GM12878 (cell line): ENCODE data around the gene STK40. TPM values are rescaled to one million over a fixed set of nuclear protein-coding genes. Genes with fewer than 3 reads are reported as not detected.
A peak's percentile ranks its signal among the peaks of the same experiment; 100 is the strongest.

Source experiments
- BHLHE40 ChIP-seq, 2 experiments: fragments of 450-650 bp in 1 of 2; IDR thresholded peaks; 2 replicates each; pipeline ENCODE4 v1.6.1; 2011 to 2017; ENCODE audit warnings: low read depth in 2 of 2, borderline replicate concordance in 1 of 2, improper control_type of control experiment in 1 of 2, low read length in 1 of 2, mild to moderate bottlenecking in 1 of 2
- CHD2 ChIP-seq: IDR thresholded peaks from 2 replicates; pipeline ENCODE4 v1.6.1; 2011; ENCODE audit warnings: low read depth, low read length, improper control_type of control experiment, borderline replicate concordance
- HCFC1 ChIP-seq: fragments of 150-350 bp; IDR thresholded peaks from 2 replicates; pipeline ENCODE4 v1.6.1; 2014; ENCODE audit warnings: low read length
- HDAC6 ChIP-seq: fragments of 200-600 bp; sonication (generic); IDR thresholded peaks from one replicate; pipeline ENCODE4 v1.8.0; 2017; ENCODE audit warnings: antibody characterized with exemption; ENCODE audit not compliant: unreplicated experiment
- MEF2A ChIP-seq: IDR thresholded peaks from 2 replicates; pipeline ENCODE4 v1.6.1; 2011; ENCODE audit warnings: low read depth, mild to moderate bottlenecking, low read length, moderate library complexity; ENCODE audit not compliant: insufficient read depth
- MYC ChIP-seq: IDR thresholded peaks from 2 replicates; pipeline ENCODE4 v1.6.1; 2011; ENCODE audit warnings: mild to moderate bottlenecking, low read length, moderate library complexity, inconsistent platforms; ENCODE audit not compliant: insufficient read depth, insufficient replicate concordance, insufficient read length, severe bottlenecking
- NBN ChIP-seq: fragments of 450-650 bp; IDR thresholded peaks from 2 replicates; pipeline ENCODE4 v1.6.1; 2016
- NFXL1 ChIP-seq: fragments of 450-650 bp; IDR thresholded peaks from 2 replicates; pipeline ENCODE4 v1.6.1; 2017; ENCODE audit warnings: antibody characterized with exemption, mild to moderate bottlenecking, borderline replicate concordance
- RBBP5 ChIP-seq: fragments of 200-600 bp; sonication (generic); conservative IDR thresholded peaks from 2 replicates; pipeline ENCODE4 v1.6.1; 2016
- ZBTB33 ChIP-seq: fragments of 450-650 bp; IDR thresholded peaks from 2 replicates; pipeline ENCODE4 v1.6.1; 2017; ENCODE audit warnings: mild to moderate bottlenecking
- polyA plus RNA-seq, 11 experiments: library from polyadenylated mRNA; depleted of rRNA in 4 of 11; unstranded in 6 of 11; stranded (reverse) in 5 of 11; fragments of >200 nt; fragmentation: Nextera tagmentation in 4 of 11; fragmentation: Illumina TruSeq in 1 of 11; extraction: Ambion mirVana in 4 of 11; extraction: Trizol in 1 of 11; gene quantifications; 1 replicate in 1 of 11; 2 replicates in 10 of 11; pipeline versions ENCODE4 v1.2.1 to v1.2.3, GENCODE V29; 2011 to 2016; ENCODE audit warnings: inconsistent platforms in 2 of 11, missing spikeins in 2 of 11, low read depth in 1 of 11
- total RNA-seq, 4 experiments: library from RNA; depleted of rRNA in 3 of 4; stranded (reverse); fragments of >200 nt in 3 of 4; fragmentation: Illumina TruSeq in 1 of 4; extraction: Trizol in 1 of 4; gene quantifications; 2 replicates each; pipeline versions ENCODE4 v1.2.1 to v1.2.3, GENCODE V29; 2013 to 2021
- TF ChIP-seq, protein P1 (sequence below): fragments of 150-350 bp; IDR thresholded peaks from 2 replicates; pipeline ENCODE4 v1.6.1; 2016; ENCODE audit warnings: low read depth, low read length

The STK40 gene
- total and polyA plus RNA-seq, 10 of the 15 experiments (the other 5 are each of a cell fraction or from before 2014, with no cell fraction given) = 0.27 to 51.0 (median 29.5) TPM

DNA sequence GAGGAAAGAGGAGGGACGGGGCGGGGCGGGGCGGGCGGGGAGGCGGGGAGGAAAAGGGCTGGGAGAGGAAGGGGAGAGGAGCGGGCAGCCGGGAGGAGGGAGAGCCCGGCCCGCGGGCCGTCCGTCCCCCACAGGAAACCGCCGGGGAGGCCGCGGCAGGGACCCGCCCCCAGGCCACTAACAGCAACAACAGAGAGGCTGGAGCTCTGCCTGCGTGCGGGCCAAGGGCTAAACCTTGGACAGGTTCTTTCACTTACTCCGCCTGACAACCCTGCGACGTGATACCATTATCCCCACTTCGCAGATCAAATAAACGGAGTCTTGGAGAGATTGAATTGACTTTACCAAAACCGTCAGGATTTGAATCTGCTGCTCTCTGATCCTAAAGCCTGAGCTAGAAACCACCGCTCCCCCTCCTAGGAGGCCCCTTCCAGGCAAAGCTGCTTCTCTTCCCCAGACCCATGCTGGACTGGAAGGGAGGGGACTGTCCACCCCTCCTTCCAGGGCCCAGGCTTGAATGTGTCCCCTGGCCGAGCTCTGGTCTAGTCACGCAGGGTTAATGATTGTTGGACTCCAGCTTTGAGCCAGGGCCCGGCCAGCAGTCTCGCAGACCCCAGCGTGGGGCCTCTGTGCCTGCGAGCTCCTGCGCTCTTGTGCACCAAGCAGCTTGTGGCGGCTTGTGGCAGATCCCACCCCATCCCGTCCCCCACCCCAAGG lies 61.9 kb downstream of the STK40 start, which contains the start of gene EVA1B (continued):
- TF ChIP-seq, protein P1, sequence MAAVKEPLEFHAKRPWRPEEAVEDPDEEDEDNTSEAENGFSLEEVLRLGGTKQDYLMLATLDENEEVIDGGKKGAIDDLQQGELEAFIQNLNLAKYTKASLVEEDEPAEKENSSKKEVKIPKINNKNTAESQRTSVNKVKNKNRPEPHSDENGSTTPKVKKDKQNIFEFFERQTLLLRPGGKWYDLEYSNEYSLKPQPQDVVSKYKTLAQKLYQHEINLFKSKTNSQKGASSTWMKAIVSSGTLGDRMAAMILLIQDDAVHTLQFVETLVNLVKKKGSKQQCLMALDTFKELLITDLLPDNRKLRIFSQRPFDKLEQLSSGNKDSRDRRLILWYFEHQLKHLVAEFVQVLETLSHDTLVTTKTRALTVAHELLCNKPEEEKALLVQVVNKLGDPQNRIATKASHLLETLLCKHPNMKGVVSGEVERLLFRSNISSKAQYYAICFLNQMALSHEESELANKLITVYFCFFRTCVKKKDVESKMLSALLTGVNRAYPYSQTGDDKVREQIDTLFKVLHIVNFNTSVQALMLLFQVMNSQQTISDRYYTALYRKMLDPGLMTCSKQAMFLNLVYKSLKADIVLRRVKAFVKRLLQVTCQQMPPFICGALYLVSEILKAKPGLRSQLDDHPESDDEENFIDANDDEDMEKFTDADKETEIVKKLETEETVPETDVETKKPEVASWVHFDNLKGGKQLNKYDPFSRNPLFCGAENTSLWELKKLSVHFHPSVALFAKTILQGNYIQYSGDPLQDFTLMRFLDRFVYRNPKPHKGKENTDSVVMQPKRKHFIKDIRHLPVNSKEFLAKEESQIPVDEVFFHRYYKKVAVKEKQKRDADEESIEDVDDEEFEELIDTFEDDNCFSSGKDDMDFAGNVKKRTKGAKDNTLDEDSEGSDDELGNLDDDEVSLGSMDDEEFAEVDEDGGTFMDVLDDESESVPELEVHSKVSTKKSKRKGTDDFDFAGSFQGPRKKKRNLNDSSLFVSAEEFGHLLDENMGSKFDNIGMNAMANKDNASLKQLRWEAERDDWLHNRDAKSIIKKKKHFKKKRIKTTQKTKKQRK = no peak
- TF ChIP-seq CHD2 (no peak), NFXL1 (peak; percentile 67; the same call in 1 of the 2 replicates), MYC (no peak), HDAC6 (no peak), MEF2A (no peak), NBN (0 out of 2 replicates have a peak, but pooled peaks have one; percentile 26), ZBTB33 (no peak), BHLHE40 (IDR thresholded peaks at IDR 0.05; ENCODE audit: borderline replicate concordance in 1 of 2, low read depth in 2 of 2, low read length in 1 of 2) (no peak), RBBP5 (no peak), HCFC1 (no peak)
